Measurements from ENCODE around the gene PLA2G6. TPM values are rescaled to one million over a fixed set of nuclear protein-coding genes. Genes with fewer than 3 reads are reported as not detected.

Gene PLA2G6
- total RNA-seq, 1 donor from 2014 or later: 12.8 TPM

GRCh38 chr22:38109371-38110001 lies 72.1 kb downstream of the PLA2G6 start:
- ATAC-seq: no peak

- no peak for ATAC-seq
Observed at GRCh38 chr22:38108561-38109319, 72.9 kb downstream of the PLA2G6 start.

GRCh38 chr22:38107692-38108515 lies 73.7 kb downstream of the PLA2G6 start:
- ATAC-seq: no peak

- no peak for ATAC-seq
Observed at GRCh38 chr22:38106814-38107578, 74.6 kb downstream of the PLA2G6 start.

GRCh38 chr22:38104084-38104483 lies 77.5 kb downstream of the PLA2G6 start:
- ATAC-seq: no peak

GRCh38 chr22:38103641-38104040 lies 78.0 kb downstream of the PLA2G6 start:
- ATAC-seq: no peak

GRCh38 chr22:38098410-38099249 lies 83.0 kb downstream of the PLA2G6 start:
- no peak for ATAC-seq

GRCh38 chr22:38097557-38098409 lies 83.8 kb downstream of the PLA2G6 start:
- peak; percentile 32 for ATAC-seq

GRCh38 chr22:38097058-38097457 lies 84.6 kb downstream of the PLA2G6 start:
- peak; percentile 10 for ATAC-seq

- no peak for ATAC-seq
Observed at GRCh38 chr22:38089474-38089851, 92.2 kb downstream of the PLA2G6 start.

- ATAC-seq: peak; percentile 65
Observed at GRCh38 chr22:38088629-38089473, 92.8 kb downstream of the PLA2G6 start.

- ATAC-seq: no peak
Observed at GRCh38 chr22:38087855-38088254, 93.8 kb downstream of the PLA2G6 start.

GRCh38 chr22:38086942-38087341 lies 94.7 kb downstream of the PLA2G6 start:
- peak; percentile 34 for ATAC-seq

GRCh38 chr22:38086001-38086845 lies 95.4 kb downstream of the PLA2G6 start:
- no peak for ATAC-seq

- no peak for ATAC-seq
Observed at GRCh38 chr22:38085501-38085900, 96.1 kb downstream of the PLA2G6 start.

- ATAC-seq: no peak
Observed at GRCh38 chr22:38085056-38085455, 96.6 kb downstream of the PLA2G6 start.

GRCh38 chr22:38083931-38084631 lies 97.5 kb downstream of the PLA2G6 start, which contains the start of gene SLC16A8:
Gene SLC16A8 (minus strand): TSS chr22:38084184. CDS start chr22:38082873, 1,311 bp downstream.
- ATAC-seq: no peak

Measured in esophagus mucosa (tissue), 1 donor.